Smooth muscle cell (in vitro differentiated cells): Measurements from ENCODE around the gene DENND6A. TPM values are rescaled to one million over a fixed set of nuclear protein-coding genes. Genes with fewer than 3 reads are reported as not detected.

Experiments
- DNase-seq: peaks from one replicate; lab custom pipeline; 2025; ENCODE audit not compliant: unreplicated experiment; lab: John Stamatoyannopoulos, UW
- H2AFZ ChIP-seq: fragments of 200-600 bp; sonication (generic); 2 replicates; pipeline ENCODE4 v1.6.0; 2016; ENCODE audit warnings: antibody characterized with exemption, low read depth, mild to moderate bottlenecking
- H3F3A ChIP-seq: fragments of 200-600 bp; sonication (generic); 2 replicates; pipeline ENCODE4 v1.6.0; 2017; ENCODE audit warnings: antibody characterized with exemption, low read depth
- H3K27ac ChIP-seq: fragments of 200-600 bp; sonication (generic); 2 replicates; pipeline ENCODE4 v1.5.1; 2016; ENCODE audit warnings: low read depth, mild to moderate bottlenecking
- H3K27me3 ChIP-seq: fragments of 200-600 bp; sonication (generic); 2 replicates; pipeline ENCODE4 v1.6.1; 2016; ENCODE audit warnings: low read depth, mild to moderate bottlenecking
- H3K36me3 ChIP-seq: fragments of 200-600 bp; sonication (generic); 2 replicates; pipeline ENCODE4 v1.5.1; 2016; ENCODE audit warnings: low read depth
- H3K4me1 ChIP-seq: fragments of 200-600 bp; sonication (generic); 2 replicates; pipeline ENCODE4 v1.5.1; 2016; ENCODE audit warnings: low read depth
- H3K4me2 ChIP-seq: fragments of 200-600 bp; sonication (generic); 2 replicates; pipeline ENCODE4 v1.6.0; 2016; ENCODE audit warnings: mild to moderate bottlenecking
- H3K4me3 ChIP-seq: fragments of 200-600 bp; sonication (generic); 2 replicates; pipeline ENCODE4 v1.5.1; 2016; ENCODE audit warnings: mild to moderate bottlenecking
- H3K79me2 ChIP-seq: fragments of 200-600 bp; sonication (generic); 2 replicates; pipeline ENCODE4 v1.6.0; 2016; ENCODE audit warnings: low read depth, mild to moderate bottlenecking
- H3K9ac ChIP-seq: fragments of 200-600 bp; sonication (generic); 2 replicates; pipeline ENCODE4 v1.6.0; 2016; ENCODE audit warnings: low read depth
- H3K9me3 ChIP-seq: fragments of 200-600 bp; sonication (generic); replicated peaks from 2 replicates; pipeline ENCODE4 v1.5.1; 2016; ENCODE audit warnings: low read depth
- H4K20me1 ChIP-seq: fragments of 200-600 bp; sonication (generic); 2 replicates; pipeline ENCODE4 v1.6.0; 2016; ENCODE audit warnings: low read depth
- WGBS: methylation state at CpG from one replicate; pipeline ENCODE4 v1.1.7; 2016; ENCODE audit warnings: low lambda C conversion rate; 5-methylcytosine and 5-hydroxymethylcytosine counted together
- polyA plus RNA-seq: library from polyadenylated mRNA; unstranded; fragments of >200 nt; fragmentation: Nextera tagmentation; extraction: Ambion mirVana; gene quantifications from 2 replicates; pipeline ENCODE4 v1.2.1, GENCODE V29; 2016
- total RNA-seq: library from RNA; depleted of rRNA; stranded (reverse); fragments of >200 nt; gene quantifications from 2 replicates; pipeline ENCODE4 v1.2.3, GENCODE V29; 2014
- TF ChIP-seq, protein P1 (sequence below): fragments of 200-600 bp; sonication (generic); IDR thresholded peaks from 2 replicates; pipeline ENCODE4 v1.5.1; 2017; ENCODE audit warnings: borderline replicate concordance, mild to moderate bottlenecking, antibody characterized with exemption; ENCODE audit not compliant: insufficient read depth, poor library complexity, severe bottlenecking

DENND6A gene
- total and polyA plus RNA-seq, 2 experiments from 2014 or later = 8.4 to 27.1 TPM

DNA sequence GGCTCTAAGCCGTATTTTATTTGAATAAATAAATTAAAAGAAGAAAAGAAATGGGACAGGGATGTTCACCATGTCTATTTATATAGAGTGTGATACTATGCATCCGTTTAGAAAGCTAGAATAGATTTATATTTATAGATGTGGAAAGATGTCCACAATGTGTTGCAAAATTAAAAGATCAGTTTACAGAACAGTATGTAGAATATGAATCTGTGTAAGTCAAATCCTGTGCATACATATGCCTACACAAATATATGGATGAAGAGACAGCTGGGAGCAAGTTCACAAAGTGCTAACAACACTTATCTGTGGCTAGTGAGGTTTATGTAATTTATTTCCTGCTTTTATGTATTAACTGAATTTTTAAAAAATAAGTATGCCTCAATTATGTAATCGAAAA lies 37.8 kb upstream of the DENND6A start:
- H3K4me1 ChIP-seq = no peaks in the 10 kb centered on the region
- no peak overlapping the region for H3K27ac ChIP-seq
- H3K27me3 ChIP-seq = no peaks in the 10 kb centered on the region
- H3F3A ChIP-seq = no peaks in the 10 kb centered on the region
- no peak overlapping the region for H3K4me2 ChIP-seq
- H3K9me3 ChIP-seq = no peaks in the 10 kb centered on the region
- H3K4me3 ChIP-seq = no peak overlapping the region
- 89% methylated on average over 3 of the region's 3 CpGs for WGBS
- TF ChIP-seq, protein P1, sequence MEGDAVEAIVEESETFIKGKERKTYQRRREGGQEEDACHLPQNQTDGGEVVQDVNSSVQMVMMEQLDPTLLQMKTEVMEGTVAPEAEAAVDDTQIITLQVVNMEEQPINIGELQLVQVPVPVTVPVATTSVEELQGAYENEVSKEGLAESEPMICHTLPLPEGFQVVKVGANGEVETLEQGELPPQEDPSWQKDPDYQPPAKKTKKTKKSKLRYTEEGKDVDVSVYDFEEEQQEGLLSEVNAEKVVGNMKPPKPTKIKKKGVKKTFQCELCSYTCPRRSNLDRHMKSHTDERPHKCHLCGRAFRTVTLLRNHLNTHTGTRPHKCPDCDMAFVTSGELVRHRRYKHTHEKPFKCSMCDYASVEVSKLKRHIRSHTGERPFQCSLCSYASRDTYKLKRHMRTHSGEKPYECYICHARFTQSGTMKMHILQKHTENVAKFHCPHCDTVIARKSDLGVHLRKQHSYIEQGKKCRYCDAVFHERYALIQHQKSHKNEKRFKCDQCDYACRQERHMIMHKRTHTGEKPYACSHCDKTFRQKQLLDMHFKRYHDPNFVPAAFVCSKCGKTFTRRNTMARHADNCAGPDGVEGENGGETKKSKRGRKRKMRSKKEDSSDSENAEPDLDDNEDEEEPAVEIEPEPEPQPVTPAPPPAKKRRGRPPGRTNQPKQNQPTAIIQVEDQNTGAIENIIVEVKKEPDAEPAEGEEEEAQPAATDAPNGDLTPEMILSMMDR = no peak
- H4K20me1 ChIP-seq = no peaks in the 10 kb centered on the region
- no peaks in the 10 kb centered on the region for H3K36me3 ChIP-seq
- H3K79me2 ChIP-seq = no peaks in the 10 kb centered on the region
- DNase-seq = no peak
- H2AFZ ChIP-seq = no peak overlapping the region
- no peak overlapping the region for H3K9ac ChIP-seq

DNA sequence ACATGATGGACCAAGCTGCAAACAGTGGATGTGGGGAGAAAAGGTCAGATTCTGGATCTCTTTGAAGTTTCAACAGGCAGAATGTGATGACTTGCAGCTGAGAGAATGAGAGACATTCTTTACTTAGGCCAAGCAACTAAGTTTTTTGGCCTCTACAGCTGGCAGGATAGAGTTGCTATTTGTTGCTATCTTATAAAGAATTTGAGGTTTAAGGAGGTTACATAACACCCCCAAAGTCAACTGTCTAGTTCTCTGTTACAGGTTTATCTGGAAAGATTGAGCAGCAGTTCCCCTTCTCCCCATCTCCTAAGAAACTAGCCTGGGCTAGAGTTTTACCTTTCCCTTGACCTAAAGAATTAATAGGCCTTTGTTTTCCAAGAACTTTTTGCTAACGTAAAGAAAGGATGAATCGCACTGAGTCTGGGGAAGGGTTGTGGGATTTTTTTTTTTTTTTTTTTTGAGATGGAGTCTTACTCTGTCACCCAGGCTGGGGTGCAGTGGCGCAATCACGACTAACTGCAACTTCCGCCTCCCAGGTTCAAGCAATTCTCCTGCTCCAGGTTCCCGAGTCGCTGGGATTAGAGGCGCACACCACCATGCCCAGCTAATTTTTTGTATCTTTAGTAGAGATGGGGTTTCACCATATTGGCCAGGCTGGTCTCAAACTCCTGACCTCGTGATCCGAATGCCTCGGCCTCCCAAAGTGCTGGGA lies 36.6 kb upstream of the DENND6A start:
- Histone ChIP-seq H4K20me1 (no peaks in the 10 kb centered on the region), H3K9ac (no peak overlapping the region), H3K4me1 (no peaks in the 10 kb centered on the region), H3K79me2 (no peaks in the 10 kb centered on the region), H3K4me3 (no peak overlapping the region), H3K4me2 (no peak overlapping the region), H2AFZ (no peak overlapping the region), H3K9me3 (no peaks in the 10 kb centered on the region), H3K36me3 (no peaks in the 10 kb centered on the region), H3K27me3 (no peaks in the 10 kb centered on the region), H3K27ac (no peak overlapping the region), H3F3A (no peaks in the 10 kb centered on the region)
- TF ChIP-seq, protein P1 = no peak
- DNase-seq = no peak
- WGBS = 95% methylated on average over 11 of the region's 11 CpGs

DNA sequence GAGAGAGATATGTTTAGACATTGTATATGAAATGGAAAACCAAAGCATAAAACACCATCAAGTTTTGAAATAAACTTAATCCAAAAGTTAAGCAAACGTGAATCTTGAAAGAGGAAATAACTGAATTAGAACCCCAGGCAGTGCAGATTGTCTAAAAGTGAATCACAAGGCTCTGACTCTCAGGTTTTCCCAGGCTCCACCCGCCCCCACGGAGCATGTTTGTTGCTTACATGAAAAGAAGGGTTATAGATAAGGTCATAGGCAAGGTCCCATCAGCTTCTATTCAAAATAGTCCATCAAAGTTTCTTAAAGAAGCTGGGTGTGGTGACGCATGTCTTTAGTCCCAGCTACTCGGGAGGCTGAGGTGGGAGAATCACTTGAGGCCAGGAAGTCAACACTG lies 34.2 kb upstream of the DENND6A start:
- Histone ChIP-seq H3K4me3 (no peak overlapping the region), H3K79me2 (no peaks in the 10 kb centered on the region), H3K9me3 (no peaks in the 10 kb centered on the region), H3K4me2 (no peak overlapping the region), H3K9ac (no peak overlapping the region), H3K36me3 (no peaks in the 10 kb centered on the region), H4K20me1 (no peaks in the 10 kb centered on the region), H3K4me1 (no peaks in the 10 kb centered on the region), H3K27ac (no peak overlapping the region), H3K27me3 (no peaks in the 10 kb centered on the region), H2AFZ (no peak overlapping the region), H3F3A (no peaks in the 10 kb centered on the region)
- no peak for DNase-seq
- 86% methylated on average over 5 of the region's 5 CpGs for WGBS
- TF ChIP-seq, protein P1 = no peak

DNA sequence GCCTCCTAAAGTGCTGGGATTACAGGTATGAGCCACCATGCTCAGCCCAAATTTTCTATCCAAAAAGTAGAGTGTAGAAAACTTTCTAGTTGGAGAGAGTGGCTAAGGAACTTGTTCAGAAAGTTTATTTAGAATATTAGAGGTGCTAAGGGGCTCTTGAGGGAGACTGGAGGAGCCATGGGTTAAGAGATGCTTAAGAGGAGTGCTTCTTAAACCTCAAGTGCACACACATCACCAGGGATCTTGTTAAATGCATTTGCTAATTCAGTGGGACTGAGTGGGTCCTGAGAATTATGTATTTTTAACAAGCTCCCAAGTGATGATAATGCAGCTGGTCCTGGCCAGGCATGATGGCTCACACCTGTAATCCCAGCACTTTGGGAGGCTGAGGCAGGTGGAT lies 33.5 kb upstream of the DENND6A start:
- Histone ChIP-seq H3K27me3 (no peaks in the 10 kb centered on the region), H3K4me2 (no peak overlapping the region)
- TF ChIP-seq, protein P1 = no peak

More for the DNA sequence above, 33.5 kb upstream of the DENND6A start:
- H3K79me2 ChIP-seq = no peaks in the 10 kb centered on the region
- no peak overlapping the region for H2AFZ ChIP-seq
- no peaks in the 10 kb centered on the region for H3K4me1 ChIP-seq
- H4K20me1 ChIP-seq = no peaks in the 10 kb centered on the region
- H3F3A ChIP-seq = no peaks in the 10 kb centered on the region
- H3K36me3 ChIP-seq = no peaks in the 10 kb centered on the region
- H3K27ac ChIP-seq = no peak overlapping the region
- DNase-seq = no peak
- H3K9me3 ChIP-seq = no peaks in the 10 kb centered on the region
- no peak overlapping the region for H3K4me3 ChIP-seq
- no peak overlapping the region for H3K9ac ChIP-seq
